GM21381 (cell line): Measurements from ENCODE around the gene ARHGEF2.

Experiments
- ATAC-seq: cut with Tn5 transposase; IDR thresholded peaks from one replicate; pipeline ENCODE4 v1.9.1; 2021; ENCODE audit warnings: mild to moderate bottlenecking, moderate library complexity; ENCODE audit not compliant: unreplicated experiment

Gene ARHGEF2

GRCh38 chr1:155971910-155972809 lies 6.2 kb downstream of the ARHGEF2 start:
- no peak for ATAC-seq

GRCh38 chr1:155970531-155971167 lies 7.7 kb downstream of the ARHGEF2 start:
- no peak for ATAC-seq

GRCh38 chr1:155969377-155969791 lies 9.0 kb downstream of the ARHGEF2 start:
- no peak for ATAC-seq

- ATAC-seq: no peak
These were observed 9.7 kb downstream of the ARHGEF2 start for GRCh38 chr1:155968670-155969069.

GRCh38 chr1:155968051-155968400 lies 10.3 kb downstream of the ARHGEF2 start:
- ATAC-seq: no peak

- no peak for ATAC-seq
These were observed 10.9 kb downstream of the ARHGEF2 start for GRCh38 chr1:155967341-155968050.

- no peak for ATAC-seq
These were observed 11.6 kb downstream of the ARHGEF2 start for GRCh38 chr1:155966750-155967149.

- no peak for ATAC-seq
These were observed 12.2 kb downstream of the ARHGEF2 start for GRCh38 chr1:155966135-155966534.

- no peak for ATAC-seq
These were observed 14.2 kb downstream of the ARHGEF2 start for GRCh38 chr1:155964193-155964592.

- no peak for ATAC-seq
These were observed 15.6 kb downstream of the ARHGEF2 start for GRCh38 chr1:155962599-155963211.

- ATAC-seq: no peak
These were observed 16.4 kb downstream of the ARHGEF2 start for GRCh38 chr1:155961937-155962336.

- ATAC-seq: no peak
These were observed 18.1 kb downstream of the ARHGEF2 start for GRCh38 chr1:155960081-155960745.

GRCh38 chr1:155957411-155957915 lies 20.9 kb downstream of the ARHGEF2 start:
- no peak for ATAC-seq

- no peak for ATAC-seq
These were observed 23.7 kb downstream of the ARHGEF2 start for GRCh38 chr1:155954645-155955044.

- ATAC-seq: no peak
These were observed 25.8 kb downstream of the ARHGEF2 start for GRCh38 chr1:155952505-155952890.

GRCh38 chr1:155951753-155952504 lies 26.4 kb downstream of the ARHGEF2 start:
- no peak for ATAC-seq

GRCh38 chr1:155950829-155951228 lies 27.5 kb downstream of the ARHGEF2 start:
- no peak for ATAC-seq

GRCh38 chr1:155947741-155948140 lies 30.6 kb downstream of the ARHGEF2 start:
- no peak for ATAC-seq

- ATAC-seq: no peak
These were observed 31.1 kb downstream of the ARHGEF2 start for GRCh38 chr1:155947292-155947691.
